Heart right ventricle (tissue), 16 donors: ENCODE results near the gene WDR54. TPM values are rescaled to one million over a fixed set of nuclear protein-coding genes. Genes with fewer than 3 reads are reported as not detected.

Experiments
- ATAC-seq, 8 donors: fragments of 200-7000 bp; cut with Tn5 transposase; one replicate each; pipeline ENCODE4 v1.9.1; 2020; ENCODE audit warnings: mild to moderate bottlenecking in 8 of 8, moderate library complexity in 8 of 8, moderate number of reproducible peaks in 1 of 8
- DNase-seq, 2 donors: peaks; one replicate each; pipeline ENCODE4 v3.0.0-alpha.2; 2020
- H3K27ac ChIP-seq, 10 donors: fragments of 200-600 bp; sonication (generic) in 2 of 10; one replicate each; pipeline versions ENCODE4 v1.5.0 to v1.8.0; 2020 to 2022; ENCODE audit warnings: mild to moderate bottlenecking in 3 of 10
- H3K27me3 ChIP-seq, 7 donors: fragments of 200-600 bp; one replicate each; pipeline ENCODE4 v1.8.0; 2021 to 2022; ENCODE audit warnings: mild to moderate bottlenecking in 2 of 7
- H3K36me3 ChIP-seq, 9 donors: fragments of 200-600 bp; sonication (generic) in 1 of 9; one replicate each; pipeline versions ENCODE4 v1.5.0 to v1.8.0; 2020 to 2022; ENCODE audit warnings: mild to moderate bottlenecking in 2 of 9
- H3K4me1 ChIP-seq, 9 donors: fragments of 200-600 bp; sonication (generic) in 1 of 9; one replicate each; pipeline versions ENCODE4 v1.5.0 to v1.8.0; 2020 to 2022; ENCODE audit warnings: mild to moderate bottlenecking in 4 of 9
- H3K4me3 ChIP-seq, 10 donors: fragments of 200-600 bp; sonication (generic) in 2 of 10; one replicate each; pipeline versions ENCODE4 v1.5.0 to v1.8.0; 2020 to 2022; ENCODE audit warnings: mild to moderate bottlenecking in 7 of 10, moderate library complexity in 2 of 10
- H3K9me3 ChIP-seq, 11 donors: fragments of 200-600 bp in 10 of 11; sonication (generic) in 2 of 11; one replicate each; pipeline versions ENCODE4 v1.5.0 to v1.8.0; 2013 to 2022; ENCODE audit warnings: mild to moderate bottlenecking in 2 of 11, control low read depth in 1 of 11, moderate library complexity in 1 of 11
- WGBS, 2 donors: extraction: QIAGEN DNeasy Blood & Tissue Kit; methylation state at CpG; one replicate each; pipeline ENCODE4 v1.1.7; 2013; ENCODE audit warnings: inconsistent platforms in 1 of 2; 5-methylcytosine and 5-hydroxymethylcytosine counted together
- intact Hi-C, 10 donors: fragments of 100-400 bp; cut with DNase I; formaldehyde crosslinking; loops; one replicate each; pipeline versions ENCODE4 v1.11.1 to v1.14.2; 2022
- polyA plus RNA-seq, 2 donors: library from polyadenylated mRNA; stranded (reverse); fragments of 200-250 nt; gene quantifications; one replicate each; pipeline ENCODE4 v1.2.3, GENCODE V29; 2013
- total RNA-seq, 10 donors: library from RNA; stranded (reverse); fragmentation: NEBNext Ultra II Directional in 3 of 10; extraction: Animal tissue kit (Norgen Biotek cat#: 25700) in 3 of 10; gene quantifications; one replicate each; pipeline versions ENCODE4 v1.2.1 to v1.2.4, GENCODE V29; 2021 to 2023
- TF ChIP-seq, protein P1 (sequence below), 9 donors: fragments of 200-600 bp; sonication (generic) in 2 of 9; IDR thresholded peaks; one replicate each; pipeline versions ENCODE4 v1.5.0 to v1.8.0; 2021 to 2022; ENCODE audit warnings: antibody characterized with exemption in 9 of 9, mild to moderate bottlenecking in 5 of 9, moderate library complexity in 1 of 9
- donor health status: Arrhythmogenic right ventricular cardiomyopathy.
- donor health status: ischemic (EF 13 %, LVEDD 7.1; RV severe dilation, severe dysfunction).
- donor health status: healthy with polysubstance abuse.
- donor health status: DM: no; HTN: yes; CAD: no.
- donor health status: DM: no; HTN: no; CAD: no.
- donor health status: ischemic (EF 25% LVEDD 6.9; RV normal size, moderate dysfunction).
- donor health status: ischemic (EF 25% LVEDD 5.7; RV mildly dilated, moderate dysfunction).
- donor health status: healthy.
- donor health status: DM: yes; HTN: yes; CAD: no.
- donor health status: Ischemic cardiomyopathy.
- donor health status: ischemic (EF 35%, LVEDD 5.7; RV mildly dilated, moderate dysfunction).
- donor health status: nonischemic (EF 11% LVEDD 7.7; RV severe dilation, severe dysfunction).
- donor health status: DM: yes; HTN: yes; CAD: no.
- donor health status: PGD.
- donor health status: ischemic (EF 29% LVEDD 5.4; RV normal size, mild dysfunction).
- donor health status: nonischemic (EF 23%, LVEDD 6.1; RV moderate dilation, normal function).

The WDR54 gene
- total and polyA plus RNA-seq, 12 donors = 1.1 to 8.7 (median 2.7) TPM

DNA sequence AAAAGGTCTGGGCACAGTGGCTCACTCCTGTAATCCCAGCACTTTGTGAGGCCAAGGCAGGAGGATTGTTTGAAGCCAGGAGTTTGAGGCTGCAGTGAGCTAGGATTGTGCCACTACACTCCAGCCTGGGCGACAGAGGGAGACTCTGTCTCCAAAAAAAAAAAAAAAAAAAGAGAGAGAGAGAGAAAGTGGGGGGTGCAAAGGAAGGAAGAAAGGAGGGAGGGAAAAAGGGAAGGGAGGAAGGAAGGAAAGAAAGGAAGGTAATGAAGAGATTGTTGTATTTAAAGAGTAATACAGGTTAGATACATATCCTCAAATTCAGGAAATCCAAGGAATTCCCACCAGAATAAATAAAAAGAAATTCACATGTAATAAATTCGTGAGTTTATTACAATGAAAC, 19.6 kb upstream of the WDR54 start:
- ATAC-seq (no peak), DNase-seq (no peak)
- intact Hi-C loops = no loop called here
- Histone ChIP-seq H3K4me1 (no peaks in the 10 kb centered on the region), H3K4me3 (no peak overlapping the region), H3K9me3 (no peaks in the 10 kb centered on the region), H3K27ac (no peak overlapping the region), H3K27me3 (no peaks in the 10 kb centered on the region), H3K36me3 (no peaks in the 10 kb centered on the region)
- 78% methylated on average over 2 of the region's 2 CpGs for WGBS, 2 donors
- TF ChIP-seq, protein P1, sequence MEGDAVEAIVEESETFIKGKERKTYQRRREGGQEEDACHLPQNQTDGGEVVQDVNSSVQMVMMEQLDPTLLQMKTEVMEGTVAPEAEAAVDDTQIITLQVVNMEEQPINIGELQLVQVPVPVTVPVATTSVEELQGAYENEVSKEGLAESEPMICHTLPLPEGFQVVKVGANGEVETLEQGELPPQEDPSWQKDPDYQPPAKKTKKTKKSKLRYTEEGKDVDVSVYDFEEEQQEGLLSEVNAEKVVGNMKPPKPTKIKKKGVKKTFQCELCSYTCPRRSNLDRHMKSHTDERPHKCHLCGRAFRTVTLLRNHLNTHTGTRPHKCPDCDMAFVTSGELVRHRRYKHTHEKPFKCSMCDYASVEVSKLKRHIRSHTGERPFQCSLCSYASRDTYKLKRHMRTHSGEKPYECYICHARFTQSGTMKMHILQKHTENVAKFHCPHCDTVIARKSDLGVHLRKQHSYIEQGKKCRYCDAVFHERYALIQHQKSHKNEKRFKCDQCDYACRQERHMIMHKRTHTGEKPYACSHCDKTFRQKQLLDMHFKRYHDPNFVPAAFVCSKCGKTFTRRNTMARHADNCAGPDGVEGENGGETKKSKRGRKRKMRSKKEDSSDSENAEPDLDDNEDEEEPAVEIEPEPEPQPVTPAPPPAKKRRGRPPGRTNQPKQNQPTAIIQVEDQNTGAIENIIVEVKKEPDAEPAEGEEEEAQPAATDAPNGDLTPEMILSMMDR (IDR thresholded peaks at IDR 0.05) = no peak

DNA sequence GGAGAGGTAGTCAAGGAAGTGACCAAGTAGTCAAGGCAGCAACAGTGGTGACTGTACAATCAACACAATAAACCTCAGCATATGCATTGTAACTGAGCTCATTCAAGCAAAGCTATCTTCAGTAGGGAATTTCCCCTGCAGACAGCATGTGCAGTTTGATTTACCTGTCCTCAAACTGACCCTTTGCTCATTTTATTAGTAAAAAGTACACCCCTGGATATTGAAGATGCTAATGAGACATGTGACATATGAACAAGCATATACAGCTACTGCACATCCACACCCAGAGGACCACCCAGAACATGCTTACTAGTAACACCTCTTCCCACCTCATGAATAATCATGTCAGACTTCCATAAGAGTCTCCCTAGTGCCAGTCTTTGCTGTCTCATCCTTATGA, 15.5 kb upstream of the WDR54 start:
- H3K36me3 ChIP-seq = no peaks in the 10 kb centered on the region
- H3K4me3 ChIP-seq = no peak overlapping the region
- DNase-seq = no peak
- no peak for ATAC-seq
- H3K9me3 ChIP-seq = no peaks in the 10 kb centered on the region
- peaks cover 0 to 12% (median 0%) of the 10 kb centered on the region in 9 donors for H3K4me1 ChIP-seq
- H3K27me3 ChIP-seq = no peaks in the 10 kb centered on the region
- intact Hi-C loops = no loop called here
- no peak overlapping the region for H3K27ac ChIP-seq
- TF ChIP-seq, protein P1 (IDR thresholded peaks at IDR 0.05) = no peak

DNA sequence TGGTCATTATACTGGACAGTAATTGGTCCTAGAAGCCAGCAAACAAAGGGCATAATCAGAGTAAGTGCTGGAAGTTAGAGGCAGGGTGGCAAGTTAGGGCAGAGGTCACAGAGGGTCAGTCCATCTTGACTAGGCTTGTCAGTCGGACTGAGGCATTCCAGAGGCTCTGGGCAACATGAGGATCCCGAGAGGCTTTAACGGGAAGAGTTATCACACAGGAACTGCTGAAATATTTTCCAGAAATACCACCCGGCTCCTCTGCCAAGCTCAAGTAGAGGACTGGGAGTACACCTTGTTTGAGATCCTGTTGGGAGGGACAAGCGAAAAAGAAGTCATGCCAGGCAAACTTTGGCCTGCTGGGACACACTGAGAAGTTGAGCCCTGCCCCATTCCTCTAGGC, 13.8 kb upstream of the WDR54 start:
- no peaks in the 10 kb centered on the region for H3K9me3 ChIP-seq
- ATAC-seq (peak in 5 of 8 donors; percentile 31 to 84 (median 48)), DNase-seq (no peak)
- TF ChIP-seq, protein P1 (IDR thresholded peaks at IDR 0.05) = no peak
- H3K36me3 ChIP-seq = no peaks in the 10 kb centered on the region
- no peak overlapping the region for H3K4me3 ChIP-seq
- H3K27ac ChIP-seq = no peak overlapping the region
- no peaks in the 10 kb centered on the region for H3K27me3 ChIP-seq
- 44 to 50% methylated on average over 5 of the region's 5 CpGs for WGBS, 2 donors
- H3K4me1 ChIP-seq = peaks cover 0 to 12% (median 0%) of the 10 kb centered on the region in 9 donors
- intact Hi-C loops = no loop called here

DNA sequence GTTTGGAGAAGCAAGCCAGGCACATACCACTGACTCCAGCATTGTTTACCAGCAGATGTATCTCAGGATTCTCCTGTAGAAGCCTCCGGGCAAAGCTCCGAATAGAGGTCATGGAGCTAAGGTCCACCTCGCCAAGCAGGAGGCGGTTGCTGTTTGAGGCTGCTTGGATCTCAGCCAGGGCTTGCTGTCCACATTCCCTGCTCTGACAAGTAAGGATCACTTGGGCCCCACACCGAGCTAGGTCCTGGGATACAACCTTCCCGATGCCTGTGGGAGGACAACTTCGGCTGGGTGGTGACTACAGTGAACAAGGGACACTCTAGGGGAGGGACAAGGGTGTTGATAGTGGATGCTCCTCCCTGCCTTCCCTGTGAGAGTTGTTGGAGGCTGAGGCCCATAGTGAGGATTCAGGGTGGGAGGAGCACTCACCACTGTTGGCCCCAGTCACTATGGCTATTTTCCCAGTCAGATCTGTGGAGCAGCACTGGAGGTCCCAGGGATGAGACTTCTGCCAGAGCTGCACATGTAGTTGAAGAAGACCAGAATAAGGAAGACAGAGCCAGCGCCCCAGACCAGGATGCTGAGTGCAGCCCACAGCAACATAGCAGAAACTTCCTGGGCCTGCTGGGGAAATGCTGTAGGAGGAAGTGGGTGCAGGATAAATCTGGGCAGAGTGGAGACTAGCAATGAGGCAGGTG, 8.4 kb upstream of the WDR54 start:
- TF ChIP-seq, protein P1 (IDR thresholded peaks at IDR 0.05) = no peak
- ATAC-seq (no peak), DNase-seq (no peak)
- Histone ChIP-seq H3K27me3 (peaks cover 0 to 28% (median 0%) of the 10 kb centered on the region in 7 donors), H3K9me3 (no peaks in the 10 kb centered on the region), H3K27ac (no peak overlapping the region), H3K36me3 (no peaks in the 10 kb centered on the region), H3K4me1 (peaks cover 4 to 40% (median 24%) of the 10 kb centered on the region in 9 donors), H3K4me3 (no peak overlapping the region)
- WGBS, 2 donors = 67 to 69% methylated on average over 8 of the region's 8 CpGs
- intact Hi-C loops = no loop called here
